Liver (tissue), 5 donors: ENCODE data around the gene ZC3H12D. TPM values are rescaled to one million over a fixed set of nuclear protein-coding genes. Genes with fewer than 3 reads are reported as not detected.

ENCODE experiments used
- polyA plus RNA-seq, 2 donors: library from polyadenylated mRNA; stranded (reverse) in 1 of 2; unstranded in 1 of 2; fragments of 200-250 nt in 1 of 2; fragments of >200 nt in 1 of 2; fragmentation: Nextera tagmentation in 1 of 2; extraction: Ambion mirVana in 1 of 2; gene quantifications; one replicate each; pipeline versions ENCODE4 v1.2.1 to v1.2.3, GENCODE V29; 2013 to 2015
- small RNA-seq: library from RNA; depleted of rRNA; stranded (forward); fragments of <200 nt; gene quantifications from one replicate; pipeline ENCODE3, GENCODE V24; 2014
- total RNA-seq, 2 donors: library from RNA; depleted of rRNA; stranded (reverse); fragments of >200 nt; gene quantifications; one replicate each; pipeline ENCODE4 v1.2.3, GENCODE V29; 2014
- donor health status: healthy.
- donor health status: healthy.
- donor health status: healthy.

Gene ZC3H12D
- total and polyA plus RNA-seq, 4 donors = 0.07 to 1.4 (median 0.84) TPM

Small RNA genes within 50 kb of the gene (small RNA-seq; reads per million reads assigned to genes)
- not detected for gene RNU7-3P

Other genes starting within 250 kb of the ZC3H12D start
- gene TAB2, start 167.3 kb downstream of the ZC3H12D start, total RNA-seq = 10 to 100 TPM; 23.9 to 25.6 TPM
- 10 to 100 TPM; 10.5 to 12.1 TPM for gene TAB2, start 167.3 kb downstream of the ZC3H12D start, polyA plus RNA-seq
- 1 to 10 TPM in 1 of 2 donors, under 1 TPM in 1; 0.84 to 3.3 TPM for gene SUMO4, start 84.8 kb downstream of the ZC3H12D start, total RNA-seq
- under 1 TPM in 1 of 2 donors, not detected in 1; 0.83 TPM for gene SUMO4, start 84.8 kb downstream of the ZC3H12D start, polyA plus RNA-seq
- 10 to 100 TPM; 11.7 to 13.1 TPM for gene PPIL4, start 61.0 kb upstream of the ZC3H12D start, total RNA-seq
- 1 to 10 TPM; 6.4 to 7.5 TPM for gene PPIL4, start 61.0 kb upstream of the ZC3H12D start, polyA plus RNA-seq
- gene GINM1, start 81.4 kb upstream of the ZC3H12D start, total RNA-seq = 10 to 100 TPM; 20.1 to 22.7 TPM
- 10 to 100 TPM; 21.1 to 30.2 TPM for gene GINM1, start 81.4 kb upstream of the ZC3H12D start, polyA plus RNA-seq
- 10 to 100 TPM in 1 of 2 donors, 1 to 10 TPM in 1; 8.3 to 14.5 TPM for gene KATNA1, start 163.7 kb upstream of the ZC3H12D start, total RNA-seq
- 1 to 10 TPM; 3.1 to 4.8 TPM for gene KATNA1, start 163.7 kb upstream of the ZC3H12D start, polyA plus RNA-seq
- 1 to 10 TPM; 8.3 to 9.2 TPM for gene LATS1, start 233.1 kb upstream of the ZC3H12D start, total RNA-seq
- gene LATS1, start 233.1 kb upstream of the ZC3H12D start, polyA plus RNA-seq = 1 to 10 TPM; 2.7 to 2.8 TPM